HG03025 (cell line): ENCODE results near the gene GALNT18.

Experiments
- ATAC-seq: cut with Tn5 transposase; IDR thresholded peaks from one replicate; pipeline ENCODE4 v1.9.1; 2021; ENCODE audit warnings: mild to moderate bottlenecking, moderate library complexity; ENCODE audit not compliant: unreplicated experiment, low FRiP score

Gene GALNT18

DNA sequence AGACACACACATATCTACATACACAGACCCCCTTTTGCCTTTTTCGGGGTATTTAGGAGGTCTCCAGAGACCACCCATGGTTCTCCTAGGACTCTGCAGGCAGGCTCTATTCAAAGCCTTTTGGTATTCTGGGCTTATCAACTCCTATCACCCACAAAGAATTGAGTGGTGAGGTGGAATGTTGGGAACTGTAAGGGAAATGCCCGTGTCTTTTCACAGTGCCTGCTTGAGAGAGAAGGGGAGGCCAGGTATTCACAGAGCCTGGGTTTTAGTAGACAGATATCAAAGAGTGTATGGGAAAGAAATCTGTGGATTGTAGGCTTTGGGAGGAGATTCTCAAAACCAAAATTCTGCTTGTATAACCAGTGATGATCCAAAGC lies 224.8 kb downstream of the GALNT18 start:
- ATAC-seq = no peak

DNA sequence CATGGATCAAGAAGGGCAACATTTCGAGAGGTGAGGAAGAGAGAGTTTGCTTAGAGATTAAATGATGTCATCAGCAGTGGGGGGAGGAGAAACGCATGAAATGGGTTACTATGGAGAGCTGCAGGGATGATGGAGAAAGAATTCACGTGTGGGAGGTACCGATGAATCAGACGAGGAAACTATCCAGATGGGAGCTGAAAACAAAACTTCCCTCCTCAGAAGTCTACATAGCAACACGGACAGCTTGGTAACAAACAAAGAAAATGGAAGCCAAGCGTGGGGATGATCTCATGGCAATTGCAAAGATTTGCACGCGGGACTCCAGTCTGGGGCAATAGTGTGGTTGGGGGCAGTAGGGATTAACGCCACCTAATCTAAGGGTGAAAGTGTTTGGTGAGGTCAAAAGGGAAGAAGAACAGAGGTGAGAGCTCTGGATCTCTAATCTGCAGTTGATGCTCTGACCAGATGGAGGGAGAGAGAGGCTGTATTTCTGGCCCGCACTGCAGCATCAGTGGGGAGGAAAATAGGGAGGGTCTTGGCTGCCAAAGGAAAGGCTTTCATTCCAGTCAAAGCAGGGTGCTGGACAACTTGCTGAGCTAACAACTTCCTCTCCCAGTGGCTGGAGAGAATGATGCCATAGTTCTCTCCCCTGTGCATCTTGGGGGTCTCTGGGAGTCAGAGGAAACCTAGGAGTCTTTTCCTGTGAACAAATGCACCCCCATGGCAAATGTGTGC lies 225.3 kb downstream of the GALNT18 start:
- ATAC-seq = no peak

- no peak for ATAC-seq
Measured at GRCh38 chr11:11395126-11395525, 226.7 kb downstream of the GALNT18 start.

GRCh38 chr11:11394241-11394640 lies 227.6 kb downstream of the GALNT18 start:
- ATAC-seq = no peak

- no peak for ATAC-seq
Measured at GRCh38 chr11:11391796-11392463, 229.9 kb downstream of the GALNT18 start.

DNA sequence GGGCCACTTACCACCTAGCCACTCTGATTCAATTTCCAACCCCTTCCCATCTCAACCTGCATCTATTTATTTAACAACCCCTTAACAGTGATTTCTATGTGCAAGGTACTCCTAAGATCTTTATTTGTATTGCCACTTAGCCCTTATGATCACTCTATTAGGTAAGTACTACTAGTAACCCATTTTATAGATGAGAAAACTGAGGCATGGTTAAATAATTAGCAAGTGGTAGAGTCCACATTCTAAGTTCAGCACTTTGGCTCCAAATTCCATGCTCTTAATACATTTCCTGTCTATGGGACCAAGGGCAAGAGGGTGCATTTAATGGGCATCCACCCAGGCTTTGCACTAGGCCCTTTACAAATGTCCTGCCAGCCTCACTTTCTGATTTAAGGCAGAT lies 230.6 kb downstream of the GALNT18 start:
- ATAC-seq = no peak

GRCh38 chr11:11390068-11390771 lies 231.6 kb downstream of the GALNT18 start:
- ATAC-seq = no peak

- ATAC-seq = no peak
Measured at GRCh38 chr11:11389238-11389637, 232.6 kb downstream of the GALNT18 start.

DNA sequence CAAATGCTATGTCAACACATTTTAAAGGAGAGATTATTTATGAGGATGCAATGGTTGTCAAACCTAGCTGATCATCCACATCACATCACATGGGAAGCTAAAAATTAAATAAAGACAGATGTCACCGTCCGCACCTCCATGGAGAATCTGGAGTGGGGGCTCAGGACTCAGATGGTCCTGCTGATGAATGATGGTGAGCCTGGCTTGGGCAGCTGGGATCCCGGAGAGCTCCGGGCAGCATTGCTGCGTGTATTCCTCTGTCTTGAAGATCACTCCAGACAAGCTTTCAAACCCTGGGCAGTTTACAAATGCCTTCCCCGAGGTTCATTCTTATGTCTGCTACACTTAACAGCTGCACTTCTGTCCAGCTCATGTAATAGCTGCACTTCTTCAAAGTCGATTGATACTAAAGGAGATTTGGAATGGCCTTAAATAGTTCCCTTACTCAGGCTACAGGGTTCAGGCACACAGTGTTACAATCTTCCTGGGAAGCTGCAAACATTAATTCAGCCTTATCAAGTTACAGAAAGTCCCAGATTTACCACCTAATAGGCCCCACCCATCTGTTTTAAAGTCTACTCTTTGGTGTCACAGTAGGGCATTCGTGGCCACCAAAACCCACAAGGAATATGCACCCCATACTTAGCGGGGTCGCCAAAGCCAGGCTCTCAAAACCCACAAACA lies 234.0 kb downstream of the GALNT18 start:
- no peak for ATAC-seq

- no peak for ATAC-seq
Measured at GRCh38 chr11:11387207-11387606, 234.6 kb downstream of the GALNT18 start.

DNA sequence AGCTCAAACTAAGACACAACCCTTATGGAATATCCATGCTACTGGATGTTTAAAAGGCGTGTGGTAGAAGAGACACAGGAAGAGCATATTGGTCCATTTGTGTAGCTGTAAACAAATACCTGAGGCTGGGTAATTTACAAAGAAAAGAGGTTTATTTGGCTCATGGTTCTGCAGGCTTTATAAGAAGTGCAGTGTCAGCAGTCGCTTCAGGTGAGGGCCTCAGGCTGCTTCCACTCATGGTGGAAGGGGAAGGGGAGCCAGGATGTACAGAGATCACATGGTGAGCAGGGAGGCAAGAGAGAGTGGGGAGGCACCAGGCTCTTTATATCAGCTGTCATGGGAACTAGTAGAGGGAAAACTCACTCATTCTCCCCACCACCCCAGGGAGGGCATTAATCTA lies 237.0 kb downstream of the GALNT18 start:
- ATAC-seq = no peak

GRCh38 chr11:11383995-11384394 lies 237.8 kb downstream of the GALNT18 start:
- no peak for ATAC-seq

DNA sequence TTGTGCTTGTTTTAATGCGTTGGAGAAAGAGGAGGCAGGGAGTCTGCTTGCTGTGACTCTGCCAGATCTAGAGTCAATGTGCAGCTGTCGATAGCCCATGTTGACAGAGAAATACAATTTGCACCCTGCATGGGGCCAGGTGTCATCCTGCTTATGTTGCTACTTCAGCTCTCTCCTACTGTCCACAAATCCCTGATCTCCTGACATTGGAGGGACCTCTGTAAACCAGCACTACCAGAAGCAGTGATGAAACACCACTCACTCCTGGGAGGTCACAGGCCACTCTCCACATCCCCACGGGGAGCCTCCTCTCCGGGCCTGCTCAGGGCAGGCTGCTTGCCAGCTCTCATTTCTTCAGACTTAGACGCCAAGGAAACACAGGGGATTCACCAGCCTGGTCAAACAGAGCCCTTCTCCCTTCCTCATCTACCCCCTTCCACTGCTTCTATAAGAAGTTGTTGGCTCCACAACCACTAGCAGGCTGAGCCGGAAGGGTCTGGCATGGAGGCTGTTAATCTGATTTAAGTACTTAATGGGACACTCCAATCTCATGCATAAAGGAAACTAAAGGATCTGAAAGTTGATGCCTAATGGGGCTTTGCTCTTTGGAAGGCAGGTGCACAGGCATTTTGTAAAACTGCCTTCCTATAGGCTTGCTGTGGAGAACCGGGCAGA lies 238.8 kb downstream of the GALNT18 start:
- ATAC-seq = no peak

- ATAC-seq = no peak
Measured at GRCh38 chr11:11381471-11382105, 240.2 kb downstream of the GALNT18 start.

DNA sequence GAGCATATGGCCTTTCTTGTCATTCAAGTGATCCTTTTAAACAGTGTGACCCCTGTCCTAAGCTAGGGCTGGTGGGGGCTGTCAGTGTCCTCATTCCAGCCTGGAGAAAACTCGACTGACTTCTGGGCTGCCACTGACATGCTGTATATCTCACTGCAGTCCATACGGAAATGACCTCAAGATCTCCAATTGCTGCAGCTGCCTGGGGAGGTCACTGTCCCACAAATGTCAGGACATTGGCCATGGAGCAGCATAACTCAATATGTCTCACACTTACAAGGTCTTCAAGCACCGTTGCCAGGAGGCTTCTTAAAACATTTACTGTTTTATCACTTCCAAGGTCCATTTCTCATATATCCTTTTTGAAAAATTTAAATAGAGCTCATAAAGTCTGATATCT lies 240.9 kb downstream of the GALNT18 start:
- ATAC-seq = no peak

- no peak for ATAC-seq
Measured at GRCh38 chr11:11380340-11380739, 241.5 kb downstream of the GALNT18 start.

GRCh38 chr11:11379661-11380060 lies 242.1 kb downstream of the GALNT18 start:
- ATAC-seq = no peak

DNA sequence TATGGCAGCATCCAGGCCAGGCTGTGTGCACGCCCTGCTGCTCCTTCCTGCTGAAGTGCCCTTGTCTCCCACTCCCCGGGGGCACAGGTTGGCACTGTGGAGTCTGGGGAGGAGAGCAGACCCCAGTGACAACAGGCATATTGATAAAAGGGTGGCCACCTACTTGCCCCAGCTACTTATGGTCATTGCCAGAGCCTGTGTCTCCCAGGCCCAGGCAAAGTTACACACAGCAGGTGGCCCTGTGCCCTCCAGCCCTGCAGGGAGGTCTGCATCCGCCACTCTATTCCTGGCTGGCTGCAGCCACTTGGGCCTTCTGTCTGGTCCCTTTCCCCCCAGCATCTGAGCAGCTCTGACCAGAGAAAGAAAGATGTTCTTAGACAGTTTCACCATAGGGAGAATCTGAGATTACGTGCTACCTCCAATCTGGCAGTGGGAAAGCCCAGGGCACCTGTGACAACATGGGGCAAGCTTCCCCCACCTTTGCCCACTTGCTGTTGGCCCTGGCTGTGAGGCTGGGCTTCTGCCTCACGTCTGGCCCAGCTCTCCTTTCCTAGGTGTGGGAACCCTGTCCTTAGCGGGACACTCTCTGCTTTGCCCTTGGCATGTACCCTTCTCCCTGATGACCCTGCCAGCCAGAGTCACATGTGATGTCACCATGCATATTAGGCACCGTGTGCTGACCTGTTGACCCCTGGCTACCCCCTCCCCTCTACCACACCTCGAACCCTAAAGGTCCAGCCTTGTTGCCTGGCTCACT lies 243.4 kb downstream of the GALNT18 start:
- ATAC-seq = no peak

DNA sequence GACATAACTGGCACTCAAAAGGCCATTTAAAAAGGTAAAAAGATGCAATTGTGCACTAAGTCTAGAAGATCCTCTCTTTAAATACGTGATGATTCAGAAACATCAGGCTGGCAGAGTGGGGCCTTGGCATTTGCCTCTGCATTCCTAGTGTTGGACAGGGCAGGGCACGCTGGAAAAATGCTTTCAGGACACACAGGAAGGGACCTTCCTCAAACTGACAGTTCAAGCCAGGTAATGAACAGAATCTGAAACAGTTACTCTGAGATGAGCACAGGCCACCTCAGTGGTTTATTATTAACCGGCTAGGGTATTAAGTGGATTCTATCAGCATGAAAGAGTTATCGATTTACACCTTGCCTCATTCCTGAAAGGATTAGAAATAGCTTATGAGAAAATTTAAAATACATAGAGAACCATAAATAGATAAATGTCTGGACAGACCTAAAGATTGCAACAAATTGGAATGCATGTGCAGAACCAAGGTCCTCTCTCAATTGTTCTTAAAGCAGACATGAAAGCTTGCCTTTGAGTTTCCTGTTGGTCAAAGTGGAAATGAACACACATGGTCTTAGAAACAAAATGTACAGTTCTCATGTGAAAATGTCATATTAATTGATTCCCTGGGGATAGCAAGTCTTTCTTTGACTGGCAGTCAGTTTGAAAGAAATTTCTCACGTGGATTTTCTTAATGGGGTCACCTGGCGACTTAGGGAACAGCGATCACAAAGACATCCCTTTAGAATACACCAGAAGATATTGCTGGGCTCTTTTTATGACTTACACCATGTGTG lies 247.3 kb downstream of the GALNT18 start:
- no peak for ATAC-seq
